GM19328 (cell line): ENCODE measurements around the gene GLS2.
"Not testable (repeated sequence)": the region's sequence is repeated elsewhere in the genome, so short reads cannot be mapped to it uniquely, and the experiment has no call there.

Experiments used
- ATAC-seq: cut with Tn5 transposase; IDR thresholded peaks from one replicate; pipeline ENCODE4 v1.9.1; 2021; ENCODE audit warnings: mild to moderate bottlenecking, moderate library complexity; ENCODE audit not compliant: unreplicated experiment

GLS2 gene

DNA sequence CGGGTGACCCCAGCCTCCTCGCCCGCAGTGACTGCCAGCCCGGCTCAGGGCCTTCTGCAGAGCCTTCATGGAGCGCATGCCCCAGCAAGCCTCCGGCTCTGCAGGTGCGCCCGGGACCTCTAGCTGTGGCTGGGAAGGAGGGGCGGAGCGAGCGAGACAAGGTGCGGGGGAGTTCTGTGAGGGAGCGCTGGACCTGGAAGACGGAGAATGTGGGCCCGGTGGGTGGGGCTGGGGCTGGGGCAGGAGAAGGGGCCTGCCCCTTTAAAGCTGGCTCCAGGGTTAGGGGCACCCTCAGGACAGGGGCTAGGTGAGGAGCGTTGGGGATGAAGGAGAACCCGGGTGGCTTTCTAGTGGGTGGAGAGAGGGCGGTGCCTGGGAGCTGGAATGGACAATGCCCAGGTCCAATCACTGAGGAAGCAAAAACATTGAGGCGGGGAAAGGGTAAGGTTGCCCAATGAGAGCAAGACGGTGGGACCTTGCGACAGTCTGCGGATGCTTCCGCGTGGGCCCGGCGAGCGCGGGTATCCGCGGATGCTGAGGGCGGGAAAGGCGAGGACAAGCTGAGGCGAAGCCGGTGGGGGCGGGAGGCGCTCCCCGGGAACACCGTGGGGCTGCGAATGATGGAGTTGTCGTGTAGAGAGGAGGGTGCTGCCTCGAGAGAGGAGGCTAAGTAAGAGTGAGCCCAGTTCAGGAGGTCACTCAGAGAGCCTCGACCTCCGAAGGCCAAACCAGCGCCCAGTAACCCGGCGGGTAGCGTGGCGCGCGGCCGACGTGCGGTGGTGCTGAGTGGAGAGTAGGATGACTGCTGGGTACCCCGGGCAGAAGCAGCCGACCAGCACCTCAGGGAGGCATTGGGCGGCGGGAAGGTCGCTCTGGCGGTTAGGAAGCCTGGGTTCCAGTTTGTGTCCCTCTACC lies at the start of gene GLS2:
TSS of gene GLS2 (minus strand) at position 121 of the 915 bp plus-strand sequence. CDS start at position 78, 43 bp downstream.
- ATAC-seq: peak; percentile 86

DNA sequence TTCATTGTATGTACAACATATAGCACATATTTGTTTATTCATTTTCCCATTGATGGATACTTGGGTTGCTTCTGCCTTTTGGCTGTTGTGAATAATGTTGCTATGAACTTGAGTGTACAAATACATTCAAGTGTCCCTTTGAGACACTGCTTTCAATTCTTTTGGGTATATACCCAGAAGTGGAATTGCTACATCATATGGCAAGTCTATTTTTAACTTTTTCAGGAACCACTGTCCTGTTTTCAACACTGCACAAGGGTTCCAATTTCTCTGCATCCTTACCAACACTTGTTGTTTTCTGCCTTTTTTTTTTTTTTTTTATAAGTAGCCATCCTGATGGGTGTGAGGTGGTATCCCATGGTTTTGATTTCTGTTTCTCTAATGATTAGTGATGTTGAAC lies 49.6 kb upstream of the GLS2 start:
- ATAC-seq: no peak

DNA sequence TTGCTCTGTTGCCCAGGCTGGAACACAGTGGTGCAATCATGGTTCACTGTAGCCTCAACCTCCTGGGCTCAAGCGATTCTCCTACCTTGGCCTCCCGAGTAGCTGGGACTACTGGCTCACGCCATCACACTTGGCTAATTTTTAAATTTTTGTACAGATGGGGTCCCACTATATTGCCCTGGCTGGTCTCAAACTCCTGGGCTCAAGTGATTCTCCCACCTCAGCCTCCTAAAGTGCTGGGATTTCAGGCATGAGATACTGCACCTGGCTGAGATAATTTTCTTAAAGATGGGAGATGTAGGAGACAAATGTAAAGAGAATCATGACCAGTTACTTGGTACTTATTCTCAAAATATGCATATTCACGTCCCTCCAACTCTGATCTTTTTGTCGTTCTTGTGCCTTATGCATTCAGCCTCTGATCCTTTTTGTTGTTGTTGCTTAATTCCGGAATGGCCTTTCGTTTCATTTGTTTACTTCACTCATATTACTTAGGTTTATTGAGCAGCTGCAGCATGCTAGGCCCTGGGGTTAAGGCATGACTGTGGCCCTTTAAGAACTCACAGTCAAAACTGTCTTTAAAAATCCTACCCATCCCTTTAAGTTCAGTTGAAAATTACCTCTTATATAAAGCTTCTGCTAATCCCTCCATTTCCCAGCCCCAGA lies 42.6 kb upstream of the GLS2 start:
- no peak for ATAC-seq

DNA sequence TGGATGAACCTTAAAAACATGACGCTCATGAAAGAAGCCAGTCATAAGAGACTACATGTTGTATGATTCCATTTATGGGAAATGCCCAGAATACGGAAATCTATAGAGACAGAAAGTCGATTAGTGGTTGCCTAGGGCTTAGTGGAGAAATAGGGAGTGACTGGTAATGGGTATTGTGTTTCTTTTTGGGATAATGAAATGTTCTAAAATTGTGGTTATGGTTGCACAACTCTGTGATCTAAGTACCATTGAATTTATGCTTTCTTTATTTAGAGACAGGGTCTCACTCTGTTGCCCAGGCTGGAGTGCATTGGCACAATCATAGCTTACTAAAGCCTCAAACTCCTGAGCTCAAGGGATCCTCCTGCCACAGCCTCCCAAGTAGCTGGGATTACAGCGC lies 41.7 kb upstream of the GLS2 start:
- no peak for ATAC-seq

DNA sequence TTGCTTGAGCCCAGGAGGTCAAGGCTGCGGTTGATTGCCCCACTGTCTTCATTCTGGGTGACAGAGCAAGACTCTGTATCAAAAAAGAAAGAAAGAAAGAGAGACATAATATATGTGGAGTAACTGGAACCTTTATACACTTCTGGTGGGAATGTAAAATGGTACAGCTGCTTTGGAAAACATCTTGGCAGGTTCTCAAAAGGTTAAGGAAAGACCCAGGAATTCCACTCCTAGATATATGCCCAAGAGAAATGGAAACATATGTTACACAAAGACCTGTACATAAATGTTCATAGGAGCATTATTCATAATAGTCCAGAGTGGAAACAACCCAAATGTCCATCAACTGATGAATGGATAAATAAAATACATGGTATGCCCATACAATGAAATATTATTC lies 40.9 kb upstream of the GLS2 start:
- ATAC-seq: no peak

DNA sequence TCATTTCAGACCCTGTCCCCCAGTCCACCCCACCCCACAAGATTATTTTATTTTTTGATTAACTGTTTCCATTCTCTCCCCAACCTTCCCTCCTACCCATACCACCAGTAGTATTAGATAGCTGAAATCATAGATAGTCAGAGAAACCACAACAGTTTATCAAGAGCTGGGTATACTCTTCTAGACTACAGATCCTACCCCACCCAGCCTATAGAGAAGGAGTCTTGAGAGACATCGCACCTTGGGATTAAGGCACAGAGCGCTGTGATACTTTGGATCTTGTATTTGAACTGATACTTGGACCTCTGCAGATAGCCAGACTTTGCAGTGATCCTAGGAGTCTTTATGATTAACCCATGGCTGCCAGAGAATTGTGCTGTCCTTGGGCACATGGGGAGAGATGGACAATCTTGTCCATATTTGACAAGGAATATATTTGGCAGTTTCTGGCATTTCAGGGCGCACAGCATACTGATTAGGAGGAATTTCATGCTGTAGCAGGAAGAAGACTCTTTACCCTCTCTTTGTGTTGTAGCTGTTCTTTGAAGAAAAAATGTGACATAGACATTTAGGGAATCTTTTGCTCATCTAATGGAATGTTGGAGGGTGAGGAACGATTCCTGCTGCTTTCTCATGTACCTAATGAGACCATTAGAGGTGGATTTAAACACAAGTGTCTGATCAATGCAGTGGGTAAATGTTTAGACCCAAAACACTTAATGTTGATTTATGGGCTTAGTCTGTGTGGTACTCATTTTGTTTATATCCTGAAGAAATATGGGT lies 34.6 kb upstream of the GLS2 start:
- no peak for ATAC-seq

DNA sequence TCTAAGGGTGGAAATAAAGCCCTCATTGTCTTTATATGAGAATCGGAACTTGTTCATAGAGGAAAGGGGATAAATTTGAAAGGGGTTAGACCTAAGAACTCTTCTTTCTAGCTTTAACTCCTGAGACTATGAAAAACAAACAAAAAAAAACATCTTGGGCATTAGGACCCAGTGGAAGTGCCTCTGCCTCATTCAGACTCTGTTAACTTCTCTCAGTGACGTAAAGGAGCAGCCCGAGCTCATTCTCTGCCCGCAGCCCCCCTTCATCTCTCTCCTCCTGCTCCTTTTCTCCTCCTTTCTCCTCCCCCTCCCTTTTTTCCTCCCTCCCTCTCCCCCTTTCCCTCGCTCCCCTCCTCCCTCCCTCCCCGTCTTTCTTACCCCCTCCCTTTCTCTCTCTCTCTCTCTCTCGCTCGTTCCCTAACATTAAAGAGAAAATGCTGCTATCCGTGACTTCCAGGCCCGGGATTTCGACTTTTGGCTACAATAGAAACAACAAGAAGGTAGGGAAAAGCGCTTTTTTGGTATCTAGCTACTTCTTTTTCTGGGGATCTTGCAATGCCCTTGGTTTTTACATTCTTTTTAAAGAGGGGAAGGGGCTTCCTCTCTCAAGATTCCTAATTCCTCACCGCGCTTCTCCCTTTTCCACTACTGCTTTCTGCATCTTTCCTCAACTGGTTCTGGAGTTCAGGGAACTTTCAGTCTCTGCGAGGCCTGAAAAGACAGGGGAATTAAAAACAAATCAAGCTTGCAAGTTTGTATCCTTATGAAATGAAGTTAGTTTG lies 33.8 kb upstream of the GLS2 start, which contains the start of gene RBMS2:
TSS of gene RBMS2 (plus strand) at position 231 of the 782 bp plus-strand sequence. CDS start at position 435, 204 bp downstream.
- no peak for ATAC-seq

DNA sequence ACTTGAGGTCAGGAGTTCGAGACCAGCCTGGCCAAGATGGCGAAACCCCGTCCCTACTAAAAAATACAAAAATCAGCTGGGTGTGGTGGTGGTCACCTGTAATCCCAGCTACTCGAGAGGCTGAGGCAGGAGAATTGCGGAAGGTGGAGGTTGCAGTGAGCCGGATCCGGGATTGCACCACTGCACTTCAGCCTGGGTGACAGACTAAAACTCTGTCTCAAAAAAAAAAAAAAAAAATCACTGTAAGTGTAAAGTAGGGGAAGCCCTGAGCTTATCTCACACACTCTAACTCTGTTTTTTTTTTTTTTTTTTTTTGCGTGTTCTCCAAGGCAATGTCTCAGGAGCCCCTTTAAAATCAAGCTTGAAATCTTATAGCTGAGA lies 33.2 kb upstream of the GLS2 start:
- ATAC-seq: no peak

DNA sequence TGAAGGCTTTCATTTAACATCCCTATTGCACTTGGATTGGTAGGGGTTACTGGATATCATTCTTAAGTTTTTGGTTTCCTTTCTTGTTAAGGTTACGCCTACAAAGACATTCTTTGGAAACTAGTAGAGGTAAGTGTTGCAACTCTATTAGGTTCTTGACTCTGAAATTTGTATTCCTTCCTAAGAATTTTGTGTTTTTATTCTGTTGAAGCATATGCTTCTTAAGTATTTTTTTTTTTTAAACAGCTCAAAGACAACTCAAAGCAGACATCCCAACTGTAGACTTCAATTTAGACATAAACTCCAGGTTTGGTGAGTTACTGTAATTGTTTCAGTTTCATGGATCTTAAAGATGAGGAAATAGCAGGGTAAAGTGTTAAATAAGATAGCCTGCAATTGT lies 32.5 kb upstream of the GLS2 start:
- no peak for ATAC-seq

DNA sequence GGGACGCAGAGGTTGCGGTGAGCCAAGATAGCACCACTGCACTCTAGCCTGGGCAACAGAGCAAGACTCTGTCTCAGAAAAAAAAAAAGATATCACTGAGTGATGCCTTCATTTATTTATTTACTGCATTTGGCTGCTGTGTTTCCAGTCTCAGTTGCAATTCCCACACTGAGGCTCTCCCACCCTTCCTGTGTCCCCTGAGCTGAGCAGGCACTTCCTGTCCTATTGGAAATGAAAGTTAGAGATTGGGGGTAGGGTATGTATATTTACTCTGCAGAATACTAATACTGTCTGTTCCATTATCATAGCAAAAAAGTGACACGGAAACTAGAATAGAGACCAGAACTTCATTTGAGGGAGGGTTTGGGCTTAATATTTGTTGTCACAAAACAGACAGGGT lies 32.1 kb upstream of the GLS2 start:
- ATAC-seq: no peak

DNA sequence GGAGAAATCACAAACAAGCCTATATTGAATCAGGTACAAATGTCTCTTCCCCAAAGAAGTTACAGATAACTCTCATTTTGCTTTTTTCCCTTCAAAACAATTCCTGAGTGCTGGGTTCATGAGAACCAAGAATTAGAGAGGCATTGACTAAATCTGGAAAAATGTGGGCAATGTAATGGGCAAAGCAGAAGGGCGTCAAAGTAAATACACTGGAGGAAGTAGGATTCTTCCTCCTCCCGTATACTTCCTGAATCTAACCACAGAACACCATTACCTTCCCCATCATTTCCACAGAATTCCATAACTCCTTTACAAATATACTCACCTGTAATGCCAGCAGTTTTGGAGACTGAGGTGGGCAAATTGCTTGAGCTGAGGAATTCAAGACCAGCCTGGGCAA lies 30.6 kb upstream of the GLS2 start:
- ATAC-seq: no peak

DNA sequence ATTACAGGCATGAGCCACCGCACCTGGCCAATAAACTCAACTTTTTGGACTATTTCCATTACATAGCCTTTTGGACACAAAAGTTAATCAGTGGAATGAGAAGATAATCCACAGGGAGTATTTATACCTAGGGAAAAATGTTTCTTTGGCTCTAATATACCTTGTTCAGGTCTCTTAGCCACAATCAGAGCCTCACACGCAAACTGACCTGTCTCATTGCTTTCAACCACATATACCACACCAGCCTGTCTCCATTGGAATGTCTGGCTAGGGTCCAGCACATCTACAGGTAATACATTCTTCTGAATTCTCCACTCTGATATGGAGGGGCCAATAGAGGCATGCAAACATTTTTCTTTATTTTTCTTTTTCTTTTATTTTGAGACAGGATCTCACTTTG lies 29.9 kb upstream of the GLS2 start:
- ATAC-seq: no peak

DNA sequence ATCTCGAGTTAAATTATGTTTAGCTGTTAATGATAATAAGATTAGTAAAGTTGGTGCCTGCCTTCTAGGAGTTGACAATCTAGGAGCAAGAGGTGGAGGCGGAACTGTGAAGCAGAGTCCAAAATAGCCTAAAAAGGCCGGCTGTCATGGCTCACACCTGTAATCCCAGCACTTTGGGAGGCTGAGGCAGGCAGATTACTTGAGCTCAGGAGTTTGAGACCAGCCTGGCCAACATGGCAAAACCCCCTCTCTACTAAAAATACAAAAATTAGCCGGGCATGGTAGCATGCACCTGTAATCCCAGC lies 26.0 kb upstream of the GLS2 start:
- not testable (repeated sequence) for ATAC-seq

DNA sequence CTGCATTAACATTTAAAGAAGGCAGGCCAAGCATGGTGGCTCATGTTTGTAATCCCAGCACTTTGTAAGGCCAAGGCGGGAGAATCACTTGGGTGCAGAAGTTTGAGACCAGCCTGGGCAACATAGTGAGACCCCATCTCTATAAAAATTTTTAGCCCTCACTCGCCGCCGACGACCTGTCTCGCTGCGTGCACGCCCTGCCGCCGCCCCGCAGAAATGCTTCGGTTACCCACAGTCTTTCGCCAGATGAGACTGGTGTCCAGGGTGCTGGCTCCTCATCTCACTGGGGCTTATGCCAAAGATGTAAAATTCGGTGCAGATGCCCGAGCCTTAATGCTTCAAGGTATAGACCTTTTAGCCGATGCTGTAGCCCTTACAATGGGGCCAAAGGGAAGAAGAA lies 22.8 kb upstream of the GLS2 start:
- no peak for ATAC-seq

DNA sequence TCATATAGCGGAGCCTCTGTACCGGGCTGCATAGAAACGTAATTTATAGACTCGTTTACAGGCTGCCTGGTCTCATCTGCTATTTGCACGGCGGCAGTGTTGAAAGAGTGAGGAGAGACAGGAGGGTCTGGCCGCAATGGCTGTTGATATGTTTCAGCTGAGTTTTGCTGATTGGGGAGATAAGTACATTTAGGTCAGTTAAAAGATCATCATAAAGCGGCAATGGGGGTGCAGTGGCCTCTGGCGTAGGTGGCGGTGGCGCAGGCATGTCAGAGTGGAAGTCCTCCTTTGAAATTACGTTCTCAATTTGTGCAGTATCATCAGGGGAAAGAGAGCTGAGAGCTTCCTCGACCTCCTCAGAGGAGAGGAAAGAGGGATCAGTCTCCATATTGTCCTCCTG lies 11.9 kb upstream of the GLS2 start:
- ATAC-seq: not testable (repeated sequence)

DNA sequence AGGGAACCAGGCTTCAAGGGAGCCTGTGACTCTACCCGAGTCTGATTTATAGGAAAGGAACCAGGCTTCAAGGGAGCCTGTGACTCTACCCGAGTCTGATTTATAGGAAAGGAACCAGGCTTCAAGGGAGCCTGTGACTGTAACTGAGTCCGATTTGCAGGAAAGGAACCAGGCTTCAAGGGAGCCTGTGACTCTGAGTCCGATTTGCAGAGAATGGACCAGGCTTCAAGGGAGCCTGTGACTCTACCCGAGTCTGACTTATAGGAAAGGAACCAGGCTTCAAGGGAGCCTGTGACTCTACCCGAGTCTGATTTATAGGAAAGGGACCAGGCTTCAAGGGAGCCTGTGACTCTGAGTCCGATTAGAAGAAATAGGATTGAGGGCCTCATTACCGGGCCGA lies 11.5 kb upstream of the GLS2 start:
- not testable (repeated sequence) for ATAC-seq

DNA sequence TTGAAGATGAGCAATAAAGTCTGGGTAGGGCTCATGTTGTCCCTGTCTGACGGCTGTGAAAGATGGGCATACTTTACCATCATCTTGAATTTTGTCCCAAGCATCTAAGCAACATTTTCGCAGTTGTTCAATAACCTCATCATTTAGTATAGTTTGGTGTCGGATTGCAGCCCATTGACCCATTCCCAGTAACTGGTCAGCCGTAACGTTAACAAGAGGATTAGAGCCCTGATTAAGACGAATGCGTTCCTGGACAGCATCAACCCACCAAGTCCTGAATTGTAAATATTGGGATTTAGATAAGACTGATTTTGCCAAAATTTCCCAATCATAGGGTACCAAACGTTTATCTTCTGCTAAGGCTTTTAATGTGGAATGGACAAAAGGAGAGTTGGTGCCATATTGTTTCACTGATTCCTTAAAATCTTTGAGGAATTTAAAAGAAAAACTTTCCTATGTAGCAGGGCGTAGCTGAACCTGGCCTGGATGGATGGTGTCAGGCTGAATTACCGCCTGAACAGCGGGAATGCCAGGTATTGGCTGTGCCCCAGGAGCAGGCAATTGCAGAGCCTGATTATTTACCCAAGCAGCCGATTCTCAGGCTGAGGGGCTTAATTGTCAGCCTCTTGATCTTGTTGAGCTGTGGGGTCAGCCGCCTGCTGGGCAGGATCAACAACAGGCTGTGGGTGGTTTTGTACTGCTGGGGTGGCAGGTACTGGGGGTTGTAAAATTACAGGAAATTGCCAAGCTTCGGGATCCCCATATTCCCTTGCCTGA lies 10.4 kb upstream of the GLS2 start:
- ATAC-seq: not testable (repeated sequence)

DNA sequence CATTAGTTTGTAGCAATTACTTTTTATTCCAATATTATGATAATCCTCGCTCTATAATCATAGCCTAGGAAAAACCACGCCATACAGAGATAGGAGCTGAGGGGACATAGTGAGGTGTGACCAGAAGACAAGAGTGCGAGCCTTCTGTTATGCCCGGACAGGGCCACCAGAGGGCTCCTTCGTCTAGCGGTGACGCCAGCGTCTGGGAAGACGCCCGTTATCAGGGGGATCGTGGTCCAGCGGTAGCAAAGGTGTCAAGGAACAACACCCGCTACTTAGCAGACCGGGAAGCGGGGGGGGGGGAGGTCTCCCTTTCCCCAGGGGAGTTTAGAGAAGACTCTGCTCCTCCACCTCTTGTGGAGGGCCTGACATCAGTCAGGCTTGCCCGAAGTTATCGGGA lies 8.7 kb upstream of the GLS2 start:
- ATAC-seq: not testable (repeated sequence)

DNA sequence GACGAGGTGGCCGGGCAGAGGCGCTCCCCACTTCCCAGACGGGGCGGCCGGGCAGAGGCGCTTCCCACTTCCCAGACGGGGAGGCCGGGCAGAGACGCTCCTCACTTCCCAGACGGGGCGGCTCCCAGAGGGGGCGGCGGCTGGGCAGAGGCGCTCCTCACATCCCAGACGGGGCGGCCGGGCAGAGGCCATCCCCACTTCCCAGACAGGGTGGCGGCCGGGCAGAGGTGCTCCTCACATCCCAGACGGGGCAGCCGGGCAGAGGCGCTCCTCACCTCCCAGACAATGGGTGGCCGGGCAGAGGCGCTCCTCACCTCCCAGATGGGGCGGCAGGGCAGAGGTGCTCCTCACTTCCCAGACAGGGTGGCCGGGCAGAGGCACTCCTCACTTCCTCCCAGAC lies 6.5 kb upstream of the GLS2 start:
- ATAC-seq: not testable (repeated sequence)

DNA sequence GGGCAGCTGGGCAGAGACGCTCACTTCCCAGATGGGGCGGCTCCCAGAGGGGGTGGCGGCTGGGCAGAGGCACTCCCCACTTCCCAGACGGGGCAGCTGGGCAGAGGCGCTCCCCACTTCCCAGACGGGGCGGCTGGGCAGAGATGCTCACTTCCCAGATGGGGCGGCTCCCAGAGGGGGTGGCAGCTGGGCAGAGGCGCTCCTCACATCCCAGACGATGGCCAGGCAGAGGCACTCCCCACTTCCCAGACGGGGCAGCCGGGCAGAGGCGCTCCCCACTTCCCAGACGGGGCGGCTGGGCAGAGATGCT lies 6.1 kb upstream of the GLS2 start:
- ATAC-seq: not testable (repeated sequence)
